HG03045 (cell line): ENCODE results near the gene AADAC.
"Not testable (repeated sequence)": the region's sequence is repeated elsewhere in the genome, so short reads cannot be mapped to it uniquely, and the experiment has no call there.

Experiments used
- ATAC-seq: cut with Tn5 transposase; IDR thresholded peaks from one replicate; pipeline ENCODE4 v1.9.1; 2021; ENCODE audit warnings: mild to moderate bottlenecking, moderate library complexity; ENCODE audit not compliant: unreplicated experiment

AADAC gene

DNA sequence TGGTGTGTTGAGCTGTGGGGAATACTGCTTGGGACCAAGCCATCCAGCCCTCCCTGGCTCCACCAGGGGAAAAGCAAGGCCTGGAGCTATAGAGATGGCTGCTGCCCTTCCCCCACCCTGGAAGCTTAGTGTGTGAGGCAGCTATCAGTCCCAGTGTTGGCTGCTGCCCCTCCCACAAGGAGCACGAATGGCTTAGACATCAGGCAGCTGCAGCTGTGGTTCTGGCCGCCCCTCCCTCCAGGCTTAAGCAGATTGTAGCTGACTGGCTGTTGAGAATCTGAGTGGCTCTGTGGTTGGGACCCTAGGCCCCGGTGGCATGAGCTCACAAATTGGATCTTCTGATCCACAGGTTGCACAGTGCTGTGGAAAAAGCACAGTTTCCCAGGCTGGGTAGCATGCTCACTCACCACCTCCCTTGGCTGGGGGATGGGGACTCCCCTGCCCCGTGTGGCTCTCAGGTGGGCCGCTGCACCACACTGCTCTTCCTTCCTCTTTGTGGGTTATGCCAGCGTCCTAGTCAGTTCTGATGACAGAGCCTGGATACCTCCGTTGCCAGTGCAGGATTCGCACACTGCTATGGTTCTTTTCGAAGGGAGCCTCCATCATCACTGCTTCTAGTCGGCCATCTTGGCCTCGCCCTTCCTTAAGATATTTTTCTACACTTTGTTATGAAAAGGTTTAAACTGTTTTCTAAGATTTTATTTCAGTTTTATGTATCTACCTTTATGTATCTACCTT lies 38.3 kb downstream of the AADAC start:
- no peak for ATAC-seq

DNA sequence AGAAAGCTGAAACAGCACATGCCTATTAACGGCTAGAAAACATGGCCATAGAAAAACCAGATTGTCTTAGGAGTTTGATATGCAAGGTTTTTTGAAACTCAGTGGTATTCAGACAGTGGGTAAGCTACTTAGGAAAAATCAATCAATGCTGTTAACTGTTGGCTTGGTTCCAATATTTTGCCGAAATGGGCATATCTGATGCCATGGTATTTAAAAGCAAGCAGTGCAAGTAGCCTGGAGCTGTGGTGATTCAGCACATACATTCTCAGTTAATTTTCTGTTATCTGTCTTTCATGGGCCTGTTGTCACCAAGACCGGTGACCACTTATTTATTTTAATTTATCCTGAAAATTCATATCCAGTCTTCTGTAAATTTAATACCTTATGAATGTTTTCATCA lies 42.2 kb downstream of the AADAC start:
- no peak for ATAC-seq

DNA sequence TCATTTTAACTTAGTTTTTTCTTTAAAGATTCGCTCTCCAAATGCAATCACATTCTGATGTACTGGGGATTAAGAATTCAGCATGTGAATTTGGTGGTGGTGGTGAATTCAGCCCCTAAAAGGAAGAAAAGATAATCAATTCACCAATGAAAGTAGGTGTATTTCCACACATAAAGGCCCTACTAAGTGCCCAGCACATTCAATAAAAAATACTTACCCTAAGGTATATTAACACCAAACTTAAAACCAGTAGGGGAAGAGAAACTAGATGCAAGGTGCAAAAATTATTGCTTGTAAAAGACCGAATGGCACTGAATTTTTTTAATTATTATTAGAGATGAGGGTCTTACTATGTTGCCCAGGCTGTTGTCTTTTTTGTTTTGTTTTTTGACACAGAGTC lies 42.7 kb downstream of the AADAC start:
- ATAC-seq = no peak

DNA sequence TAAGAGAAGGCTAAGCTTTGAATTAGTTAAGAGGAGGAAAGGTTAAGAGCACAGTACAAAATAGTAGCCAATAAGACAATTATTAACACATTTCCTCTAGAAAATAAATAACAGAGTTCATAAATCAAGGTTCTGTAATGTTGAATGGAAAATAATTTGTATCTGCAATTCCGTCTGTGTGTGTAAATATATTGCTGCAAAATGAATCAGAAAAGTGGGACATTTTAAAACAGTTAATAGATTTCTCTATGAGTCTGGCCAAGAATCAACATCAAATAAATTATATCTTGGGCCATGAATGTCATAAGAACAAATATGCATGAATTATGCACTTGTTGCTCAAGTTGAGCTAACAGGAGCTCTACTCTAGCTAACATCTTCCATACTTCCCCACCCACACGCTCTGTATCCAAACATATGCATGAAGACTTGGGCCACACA lies 45.3 kb downstream of the AADAC start:
- no peak for ATAC-seq

DNA sequence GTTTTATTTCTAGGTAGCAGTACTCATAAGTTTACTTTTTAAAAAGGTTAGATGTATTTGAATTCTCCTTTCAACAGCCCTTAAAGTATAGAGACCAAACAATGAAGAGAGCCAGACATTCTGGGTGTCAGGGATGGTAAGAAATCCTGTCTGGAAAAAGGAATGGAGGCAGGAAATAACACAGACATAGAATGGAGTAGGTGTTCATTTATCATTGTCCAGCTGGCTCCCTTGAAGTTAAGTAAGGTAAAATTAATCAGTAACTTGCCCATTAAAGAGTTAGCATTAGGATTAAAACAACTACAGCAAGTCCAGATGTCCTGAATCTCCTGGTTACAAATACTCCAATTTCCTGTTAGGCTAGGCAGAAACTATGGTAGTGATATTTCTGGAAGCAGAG lies 46.0 kb downstream of the AADAC start:
- no peak for ATAC-seq

DNA sequence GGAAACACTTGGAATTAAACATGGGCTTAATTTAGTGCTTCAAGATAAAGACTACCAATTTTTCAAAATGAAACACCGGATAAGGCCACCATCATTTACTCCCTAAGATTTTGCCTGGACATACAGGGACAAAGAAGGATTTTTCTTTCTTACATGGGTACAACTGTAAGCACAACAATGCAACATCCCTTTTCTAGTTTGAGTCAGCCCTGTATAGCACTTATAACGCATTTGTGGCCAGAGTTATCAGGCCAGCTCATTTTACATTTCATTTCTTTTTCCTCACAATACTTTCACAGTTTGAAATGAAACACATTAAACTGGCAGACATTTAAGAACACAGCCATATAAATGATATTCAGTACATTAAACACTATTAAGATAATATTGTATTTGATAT lies 49.7 kb downstream of the AADAC start:
- ATAC-seq = no peak

DNA sequence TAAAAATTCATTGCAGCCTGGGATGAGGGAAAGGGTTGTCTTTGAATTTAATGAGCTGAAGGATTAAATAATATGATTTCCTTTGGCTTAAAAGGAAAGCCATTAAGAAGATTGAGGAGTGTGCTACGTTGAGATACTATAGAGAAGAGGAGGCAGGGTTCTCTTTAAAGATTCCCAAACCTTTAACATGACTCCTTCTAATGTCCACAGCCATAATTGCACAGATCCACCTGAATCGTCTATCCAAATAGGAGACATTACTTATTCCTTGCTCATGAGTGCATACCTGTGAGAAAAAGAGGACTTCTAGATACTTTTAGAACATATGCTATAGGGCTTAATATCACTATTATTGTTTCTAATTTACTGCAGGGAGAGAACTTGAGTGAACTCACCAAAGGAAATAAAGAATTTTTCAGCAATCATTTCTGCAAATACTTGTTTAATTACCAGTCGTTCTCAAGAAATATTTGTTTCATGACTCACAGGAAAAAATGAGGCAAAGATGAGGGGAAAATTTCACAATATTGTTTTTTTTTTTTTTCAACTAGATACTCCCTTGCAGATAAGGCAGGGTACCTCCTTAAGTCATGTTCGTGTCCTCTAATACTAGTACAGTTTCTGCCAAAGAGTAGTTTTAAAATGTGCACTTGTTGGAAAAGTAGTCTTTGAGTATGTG lies 50.6 kb downstream of the AADAC start:
- no peak for ATAC-seq

DNA sequence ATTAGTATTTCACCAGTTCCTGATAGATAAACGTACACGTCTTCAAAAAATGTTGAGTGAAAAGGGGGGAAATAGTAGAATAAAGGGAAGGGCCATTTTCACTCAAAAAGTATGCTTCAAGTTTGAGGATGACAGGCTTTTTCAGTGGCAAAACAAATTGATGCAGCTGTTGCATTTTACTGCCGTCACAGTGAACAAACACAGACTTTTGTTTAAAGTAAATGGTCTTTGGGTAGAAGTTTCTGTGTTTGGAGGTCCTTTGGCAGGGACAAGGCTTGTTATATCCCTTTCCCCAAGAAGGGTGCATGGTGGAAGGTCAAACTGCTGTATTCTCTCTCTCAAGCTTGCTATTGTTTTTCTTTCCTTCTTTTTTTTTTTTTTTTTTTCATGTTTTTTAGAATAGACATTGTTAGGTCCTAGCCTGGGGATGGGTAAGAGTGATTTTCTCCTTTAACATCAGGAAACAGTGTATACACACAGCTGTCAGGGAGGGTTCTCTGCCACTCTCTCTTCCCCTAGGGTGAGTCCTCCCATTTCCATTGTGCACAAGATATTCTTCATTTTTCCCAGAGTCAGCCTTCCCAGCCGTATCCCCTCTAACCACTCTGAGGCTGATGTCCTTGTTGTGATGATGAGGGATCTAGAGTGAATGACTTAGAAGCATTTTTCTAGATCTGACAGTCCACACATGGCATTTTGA lies 52.9 kb downstream of the AADAC start:
- no peak for ATAC-seq

DNA sequence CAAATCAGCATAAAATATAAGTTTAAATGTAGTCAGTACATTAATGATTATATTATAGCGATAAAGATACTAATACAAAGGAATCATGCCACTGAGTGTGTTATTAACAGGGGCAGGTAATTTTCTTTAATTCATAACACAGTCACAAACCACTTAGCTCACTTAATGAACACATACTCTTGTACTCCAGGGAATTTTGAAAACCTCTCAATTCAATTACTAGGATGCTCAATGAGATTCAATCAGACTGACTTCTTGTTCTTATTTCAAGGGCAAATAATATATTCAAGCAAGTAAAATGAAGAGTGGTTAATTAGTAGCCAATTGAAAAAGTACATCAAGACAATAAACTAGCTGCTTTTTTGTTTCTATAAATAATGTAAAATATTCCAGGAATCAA lies 53.8 kb downstream of the AADAC start:
- no peak for ATAC-seq

DNA sequence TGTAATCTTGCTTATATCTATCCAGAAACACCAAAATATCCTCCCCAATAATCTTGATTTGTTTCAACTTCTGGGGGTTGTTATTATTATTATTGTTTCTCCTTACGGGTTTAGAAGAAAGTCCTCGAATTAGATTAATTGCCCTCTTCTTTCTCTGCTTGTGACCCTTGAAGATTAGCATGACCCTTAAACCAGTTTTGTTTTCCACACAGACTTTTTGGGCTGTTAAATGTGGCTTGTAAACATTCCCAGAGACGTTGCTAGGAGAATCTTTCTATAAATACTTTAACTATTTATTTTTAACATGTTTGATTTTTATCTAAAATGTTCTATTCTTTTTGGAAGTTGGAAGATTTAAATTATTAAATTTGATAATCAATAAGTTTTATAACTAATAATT lies 55.3 kb downstream of the AADAC start:
- no peak for ATAC-seq

DNA sequence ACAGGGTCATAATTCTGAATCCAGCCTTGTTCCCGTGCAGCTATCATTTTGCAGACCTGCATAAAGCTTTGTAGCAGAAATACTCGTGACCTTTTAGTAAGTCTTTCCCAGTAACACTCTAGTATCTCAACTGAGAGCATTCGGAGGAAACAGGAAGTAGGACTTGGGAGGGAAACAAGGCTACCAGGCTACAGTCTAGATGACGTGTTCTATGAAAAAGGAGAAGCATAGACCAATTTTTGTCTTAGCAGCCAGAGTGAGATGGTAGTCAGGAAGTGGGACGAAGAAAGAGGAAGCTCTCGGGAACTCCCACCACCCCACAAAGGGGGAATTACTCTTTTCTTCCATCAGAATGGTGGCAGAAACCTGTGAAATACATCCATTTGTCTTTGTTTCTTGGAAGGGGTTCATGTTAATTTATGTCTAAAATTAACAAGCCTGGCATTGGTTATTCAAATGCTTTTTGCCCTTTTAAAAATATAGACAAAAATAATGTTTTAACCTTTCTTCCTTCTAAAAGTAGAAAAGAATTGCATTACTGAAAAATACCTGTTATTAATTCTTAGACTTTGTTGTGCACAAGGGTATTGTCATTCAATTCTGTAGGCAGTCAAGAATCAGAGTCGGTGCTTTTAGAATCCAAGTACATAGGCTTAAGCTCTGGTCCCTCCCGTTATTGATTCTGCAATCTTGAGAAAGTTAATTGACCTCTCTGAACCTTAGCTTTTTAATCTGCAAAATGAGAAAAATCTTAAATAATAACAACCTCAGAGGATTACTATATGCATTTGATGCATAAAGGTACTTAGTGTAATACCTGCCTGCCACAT lies 57.9 kb downstream of the AADAC start:
- peak; percentile 84 for ATAC-seq

DNA sequence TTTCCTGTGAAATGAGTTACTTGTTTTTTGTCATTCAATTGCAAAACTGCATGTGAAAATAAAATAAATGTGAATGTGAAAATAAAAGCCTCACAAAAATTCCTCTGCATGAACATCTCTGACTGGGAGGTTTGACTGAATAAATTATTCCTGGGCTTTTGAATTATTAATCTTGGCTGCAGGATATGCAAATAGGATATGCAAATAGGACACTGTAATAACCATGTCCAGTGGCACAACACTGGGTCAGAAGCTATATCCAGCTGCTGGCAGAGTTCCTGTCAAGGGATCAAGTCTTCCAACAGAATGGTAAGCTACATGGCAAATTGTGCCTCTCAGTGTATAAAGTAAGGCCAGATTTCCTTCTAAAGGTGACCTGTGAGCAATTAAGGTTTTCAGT lies 59.5 kb downstream of the AADAC start, which contains the start of gene SUCNR1:
Gene SUCNR1, plus strand, starts transcription at position 246 of the 400 bp plus-strand sequence. CDS start 6,250 bp downstream, outside the sequence.
- ATAC-seq = no peak

DNA sequence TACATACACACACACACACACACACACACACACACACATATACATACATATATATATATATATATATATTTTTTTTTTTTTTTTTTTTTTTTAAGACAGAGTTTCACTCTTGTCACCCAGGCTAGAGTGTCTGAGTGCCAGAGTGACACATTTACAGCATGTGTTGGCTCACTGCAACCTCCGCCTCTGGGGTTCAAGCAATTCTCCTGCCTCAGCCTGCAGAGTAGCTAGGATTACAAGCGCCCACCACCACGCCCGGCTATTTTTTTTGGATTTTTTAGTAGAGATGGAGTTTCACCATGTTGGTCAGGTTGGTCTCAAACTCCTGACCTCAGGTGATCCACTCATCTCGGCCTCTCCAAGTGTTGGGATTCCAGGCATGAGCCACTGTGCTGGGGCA lies 60.2 kb downstream of the AADAC start:
- ATAC-seq = not testable (repeated sequence)

DNA sequence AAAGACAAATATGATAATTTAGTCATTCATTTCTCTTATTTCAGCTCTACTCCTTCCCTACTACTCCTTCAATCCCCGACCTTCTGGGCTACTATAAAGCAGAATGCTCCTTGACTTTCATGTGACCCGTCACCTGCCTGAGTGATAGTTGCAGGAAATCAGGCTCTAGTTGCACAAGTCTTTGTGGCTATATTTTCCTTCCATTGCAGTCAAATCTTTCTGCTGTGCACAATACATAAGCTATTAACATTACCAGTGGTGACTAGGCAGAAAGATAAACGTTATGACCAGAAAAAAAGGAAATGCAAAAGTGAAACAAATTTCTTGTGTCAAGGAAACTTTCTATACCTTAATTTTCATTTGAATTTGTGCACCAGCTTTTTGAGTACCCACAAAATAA lies 61.8 kb downstream of the AADAC start:
- peak; percentile 50 for ATAC-seq

DNA sequence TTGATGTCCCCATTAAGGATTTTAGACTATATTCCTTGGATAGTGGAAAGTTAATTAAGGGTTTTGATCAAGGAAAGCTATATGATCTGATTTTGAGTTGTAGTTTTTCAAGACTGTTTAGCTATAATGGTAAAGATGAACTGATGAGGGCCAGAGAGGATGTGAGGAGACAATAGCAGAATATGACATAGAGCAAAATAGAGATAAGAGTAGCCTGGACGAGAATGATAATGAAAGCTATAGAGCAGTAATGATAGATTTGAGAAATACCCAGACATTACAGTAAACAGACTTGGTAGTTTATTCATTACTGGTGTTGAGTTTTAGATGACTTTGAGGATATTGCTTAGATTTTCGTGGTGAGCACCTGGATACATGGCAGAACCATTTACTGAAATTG lies 63.4 kb downstream of the AADAC start:
- no peak for ATAC-seq
